H9 (cell line): ENCODE results near the gene CBR3. TPM values are rescaled to one million over a fixed set of nuclear protein-coding genes. Genes with fewer than 3 reads are reported as not detected.
"Not testable (repeated sequence)": the region's sequence is repeated elsewhere in the genome, so short reads cannot be mapped to it uniquely, and the experiment has no call there.

Experiments
- DNase-seq: peaks from one replicate; pipeline ENCODE4 v3.0.0-alpha.2; 2017
- H2AFZ ChIP-seq: one replicate; pipeline ENCODE4 v1.6.1; 2013; ENCODE audit warnings: mild to moderate bottlenecking, low read length, control low read depth, moderate library complexity
- H2AK5ac ChIP-seq: 2 replicates; pipeline ENCODE4 v1.6.1; 2013; ENCODE audit warnings: low read length, control low read depth, mixed read lengths; ENCODE audit not compliant: insufficient read length
- H2BK120ac ChIP-seq: one replicate; pipeline ENCODE4 v1.6.1; 2013; ENCODE audit warnings: low read depth, mild to moderate bottlenecking, low read length, control low read depth, inconsistent platforms; ENCODE audit not compliant: poor library complexity, severe bottlenecking
- H2BK12ac ChIP-seq: 2 replicates; pipeline ENCODE4 v1.6.1; 2013; ENCODE audit warnings: low read length, control low read depth, mixed read lengths, low read depth; ENCODE audit not compliant: insufficient read length
- H2BK15ac ChIP-seq: 2 replicates; pipeline ENCODE4 v1.6.1; 2013; ENCODE audit warnings: low read depth, low read length, control low read depth
- H2BK20ac ChIP-seq: one replicate; pipeline ENCODE4 v1.6.1; 2013; ENCODE audit warnings: low read depth, mild to moderate bottlenecking, low read length, control low read depth, inconsistent platforms; ENCODE audit not compliant: poor library complexity, severe bottlenecking
- H2BK5ac ChIP-seq: 2 replicates; pipeline ENCODE4 v1.6.1; 2013; ENCODE audit warnings: low read length, control low read depth, mixed read lengths; ENCODE audit not compliant: insufficient read length
- H3K14ac ChIP-seq: 2 replicates; pipeline ENCODE4 v1.6.1; 2013; ENCODE audit warnings: low read length, control low read depth; ENCODE audit not compliant: insufficient read depth
- H3K18ac ChIP-seq: 2 replicates; pipeline ENCODE4 v1.6.1; 2013; ENCODE audit warnings: low read depth, mild to moderate bottlenecking, mixed read lengths, low read length, control low read depth; ENCODE audit not compliant: insufficient read length
- H3K23ac ChIP-seq: 2 replicates; pipeline ENCODE4 v1.6.1; 2013; ENCODE audit warnings: low read length, control low read depth, mixed read lengths, low read depth; ENCODE audit not compliant: insufficient read length
- H3K23me2 ChIP-seq: 2 replicates; pipeline ENCODE4 v1.6.1; 2013; ENCODE audit warnings: low read depth, mild to moderate bottlenecking, mixed read lengths, low read length, control low read depth; ENCODE audit not compliant: insufficient read length, poor library complexity, severe bottlenecking
- H3K27ac ChIP-seq: 2 replicates; pipeline ENCODE4 v1.5.1; 2013; ENCODE audit warnings: low read length, control low read depth, mixed read lengths, low read depth; ENCODE audit not compliant: insufficient read length
- H3K27me3 ChIP-seq: 2 replicates; pipeline ENCODE4 v1.6.1; 2013; ENCODE audit warnings: low read length, control low read depth, inconsistent platforms; ENCODE audit not compliant: insufficient read depth
- H3K4ac ChIP-seq: 2 replicates; pipeline ENCODE4 v1.6.1; 2013; ENCODE audit warnings: low read depth, mild to moderate bottlenecking, control low read depth, inconsistent platforms, low read length, moderate library complexity
- H3K4me1 ChIP-seq: 2 replicates; pipeline ENCODE4 v1.6.1; 2013; ENCODE audit warnings: low read length, control low read depth, inconsistent platforms; ENCODE audit not compliant: insufficient read depth
- H3K4me2 ChIP-seq: 2 replicates; pipeline ENCODE4 v1.6.1; 2013; ENCODE audit warnings: low read length, control low read depth, mixed read lengths; ENCODE audit not compliant: insufficient read length, insufficient read depth
- H3K56ac ChIP-seq: 2 replicates; pipeline ENCODE4 v1.6.1; 2013; ENCODE audit warnings: low read depth, mild to moderate bottlenecking, mixed read lengths, low read length, control low read depth; ENCODE audit not compliant: insufficient read length
- H3K79me1 ChIP-seq: 2 replicates; pipeline ENCODE4 v1.6.1; 2013; ENCODE audit warnings: low read depth, mild to moderate bottlenecking, moderate library complexity, low read length, control low read depth, inconsistent platforms; ENCODE audit not compliant: insufficient read depth, poor library complexity, severe bottlenecking
- H3K79me2 ChIP-seq: 2 replicates; pipeline ENCODE4 v1.6.1; 2013; ENCODE audit warnings: low read length, control low read depth, inconsistent platforms; ENCODE audit not compliant: insufficient read depth
- H3K9ac ChIP-seq: 2 replicates; pipeline ENCODE4 v1.6.1; 2013; ENCODE audit warnings: low read length, control low read depth, mixed read lengths; ENCODE audit not compliant: insufficient read length; ENCODE audit errors: extremely low read depth
- H3K9me3 ChIP-seq: one replicate; pipeline ENCODE4 v1.6.1; 2013; ENCODE audit warnings: low read depth, low read length, inconsistent platforms; ENCODE audit not compliant: control insufficient read depth
- H3T11ph ChIP-seq: one replicate; pipeline ENCODE4 v1.6.1; 2013; ENCODE audit warnings: mild to moderate bottlenecking, low read length, control low read depth, inconsistent platforms
- H4K20me1 ChIP-seq: one replicate; pipeline ENCODE4 v1.6.1; 2013; ENCODE audit not compliant: control insufficient read depth, insufficient read length, insufficient read depth
- H4K5ac ChIP-seq: 2 replicates; pipeline ENCODE4 v1.6.1; 2013; ENCODE audit warnings: low read depth, mild to moderate bottlenecking, mixed read lengths, low read length, control low read depth; ENCODE audit not compliant: insufficient read length
- H4K8ac ChIP-seq: replicated peaks from 2 replicates; pipeline ENCODE4 v1.6.1; 2013; ENCODE audit warnings: low read length, control low read depth, mixed read lengths, low read depth; ENCODE audit not compliant: insufficient read length
- H4K91ac ChIP-seq: 2 replicates; pipeline ENCODE4 v1.6.1; 2013; ENCODE audit warnings: low read depth, mild to moderate bottlenecking, moderate library complexity, mixed read lengths, low read length, control low read depth; ENCODE audit not compliant: insufficient read length
- H3K27ac Mint-ChIP-seq, 3 experiments: 2 replicates in 2 of 3; 3 replicates in 1 of 3; pipeline ENCODE4 v1.8.0; 2020 to 2021; ENCODE audit warnings: mixed read lengths in 3 of 3, mild to moderate bottlenecking in 1 of 3, moderate library complexity in 1 of 3
- H3K27me3 Mint-ChIP-seq: 2 replicates; pipeline ENCODE4 v1.8.0; 2021; ENCODE audit warnings: low read depth, mild to moderate bottlenecking, moderate library complexity, mixed read lengths
- H3K36me3 Mint-ChIP-seq, 3 experiments: 2 replicates in 2 of 3; 3 replicates in 1 of 3; pipeline ENCODE4 v1.8.0; 2020 to 2021; ENCODE audit warnings: low read depth in 3 of 3, mixed read lengths in 3 of 3; ENCODE audit not compliant: insufficient read depth in 1 of 3
- H3K4me1 Mint-ChIP-seq, 2 experiments: 2 replicates each; pipeline ENCODE4 v1.8.0; 2020; ENCODE audit warnings: mixed read lengths in 2 of 2
- H3K4me3 Mint-ChIP-seq, 2 experiments: 2 replicates in 1 of 2; 3 replicates in 1 of 2; pipeline ENCODE4 v1.8.0; 2020 to 2021; ENCODE audit warnings: mild to moderate bottlenecking in 2 of 2, mixed read lengths in 2 of 2, moderate library complexity in 1 of 2
- H3K9me3 Mint-ChIP-seq, 2 experiments: 2 replicates in 1 of 2; 3 replicates in 1 of 2; pipeline ENCODE4 v1.8.0; 2020; ENCODE audit warnings: mild to moderate bottlenecking in 2 of 2, mixed read lengths in 2 of 2, moderate library complexity in 1 of 2
- CTCF ChIP-seq: fragments of 200-600 bp; sonication (generic); conservative IDR thresholded peaks from 3 replicates; pipeline ENCODE4 v1.8.0; 2021; ENCODE audit warnings: antibody characterized with exemption, mild to moderate bottlenecking
- WGBS: extraction: QIAGEN DNeasy Blood & Tissue Kit; methylation state at CpG from one replicate; pipeline ENCODE4 v1.1.7; 2013; ENCODE audit warnings: missing lambda C conversion rate, low lambda C conversion rate, mixed read lengths; ENCODE audit not compliant: insufficient read length; ENCODE audit errors: extremely low coverage; 5-methylcytosine and 5-hydroxymethylcytosine counted together
- total RNA-seq: library from RNA; stranded (reverse); gene quantifications from 2 replicates; pipeline ENCODE4 v1.2.1, GENCODE V29; 2021

The CBR3 gene
- total RNA-seq, 1 experiment from 2014 or later: 2.4 TPM

DNA sequence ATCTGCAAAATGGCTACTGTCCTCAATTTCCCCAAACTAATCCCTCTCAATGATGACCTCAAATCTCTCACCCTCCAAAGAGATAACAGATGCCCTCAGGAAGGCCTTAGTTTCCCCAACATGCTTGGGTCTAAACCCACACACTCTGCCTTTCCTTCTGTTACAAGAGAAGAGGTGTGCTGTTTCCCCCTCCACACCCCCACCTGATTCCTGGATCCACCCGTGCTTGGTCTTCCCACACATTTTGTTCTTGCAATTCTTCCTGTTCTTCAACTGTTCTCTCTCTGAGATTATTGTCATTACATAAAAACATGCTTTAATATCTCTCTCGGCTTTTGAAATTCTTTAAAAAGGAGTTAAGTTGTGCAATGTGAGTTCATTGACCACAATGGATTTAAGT lies 5.7 kb upstream of the CBR3 start:
- Histone ChIP-seq H4K8ac (no peak overlapping the region), H3K27ac (no peak overlapping the region), H3K4me2 (no peak overlapping the region), H3K23me2 (no peaks in the 10 kb centered on the region), H3K9ac (no peak overlapping the region), H3K79me2 (no peaks in the 10 kb centered on the region), H2AFZ (no peak overlapping the region), H4K5ac (no peak overlapping the region), H3K4me1 (peaks cover 4% of the 10 kb centered on the region; the same call in 1 of the 2 replicates), H3K56ac (no peak overlapping the region), H2BK20ac (no peak overlapping the region), H2BK120ac (no peak overlapping the region), H3K18ac (no peak overlapping the region), H2BK12ac (no peak overlapping the region), H3K9me3 (no peaks in the 10 kb centered on the region), H3T11ph (no peak overlapping the region), H4K91ac (no peak overlapping the region), H3K4ac (no peak overlapping the region), H3K27me3 (peaks cover under 1% of the 10 kb centered on the region; the same call in 1 of the 2 replicates), H3K14ac (no peak overlapping the region), H2BK5ac (no peak overlapping the region), H2BK15ac (no peak overlapping the region), H2AK5ac (no peak overlapping the region), H3K79me1 (no peaks in the 10 kb centered on the region), H3K23ac (no peak overlapping the region), H4K20me1 (no peaks in the 10 kb centered on the region)
- no peak overlapping the region for H3K27ac Mint-ChIP-seq
- no peak for DNase-seq
- H3K4me3 Mint-ChIP-seq: peak overlapping the region; percentile 51 to 65; a peak in 4 of 5 replicates
- no CpG with 5 or more reads among the region's 2 CpGs for WGBS
- peaks cover 0 to 3% of the 10 kb centered on the region in 2 experiments; a peak in 1 of 5 replicates for H3K9me3 Mint-ChIP-seq
- no peaks in the 10 kb centered on the region; a peak in 1 of 7 replicates for H3K36me3 Mint-ChIP-seq
- peaks cover 20 to 22% of the 10 kb centered on the region in 2 experiments for H3K4me1 Mint-ChIP-seq
- no peak for TF ChIP-seq CTCF
- peaks cover 31% of the 10 kb centered on the region for H3K27me3 Mint-ChIP-seq

DNA sequence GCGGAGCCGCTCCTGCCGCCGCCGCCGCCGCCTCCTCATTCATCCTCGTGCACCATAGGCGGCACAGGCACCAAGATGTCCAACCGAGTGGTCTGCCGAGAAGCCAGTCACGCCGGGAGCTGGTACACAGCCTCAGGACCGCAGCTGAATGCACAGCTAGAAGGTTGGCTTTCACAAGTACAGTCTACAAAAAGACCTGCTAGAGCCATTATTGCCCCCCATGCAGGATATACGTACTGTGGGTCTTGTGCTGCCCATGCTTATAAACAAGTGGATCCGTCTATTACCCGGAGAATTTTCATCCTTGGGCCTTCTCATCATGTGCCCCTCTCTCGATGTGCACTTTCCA lies 4.5 kb upstream of the CBR3 start:
- H3K14ac ChIP-seq, H4K5ac ChIP-seq, H3K9me3 Mint-ChIP-seq, H3K27ac Mint-ChIP-seq, H3K4me1 ChIP-seq, H3K4ac ChIP-seq, H4K8ac ChIP-seq, H3K56ac ChIP-seq, H2BK15ac ChIP-seq, H3T11ph ChIP-seq, H3K9ac ChIP-seq, H2BK120ac ChIP-seq, H4K20me1 ChIP-seq, H2BK5ac ChIP-seq, H2BK20ac ChIP-seq, H4K91ac ChIP-seq, H2AFZ ChIP-seq, H3K9me3 ChIP-seq, H3K79me1 ChIP-seq, H3K36me3 Mint-ChIP-seq, H3K27me3 ChIP-seq, H3K23me2 ChIP-seq, H3K79me2 ChIP-seq, H3K27ac ChIP-seq, H3K18ac ChIP-seq, H2AK5ac ChIP-seq, DNase-seq, H2BK12ac ChIP-seq, H3K23ac ChIP-seq: not testable (repeated sequence)
- H3K4me3 Mint-ChIP-seq: peak overlapping the region; percentile 71 to 81
- peak overlapping the region; percentile 47 for H3K4me2 ChIP-seq
- peaks cover 26% of the 10 kb centered on the region in 2 experiments for H3K4me1 Mint-ChIP-seq
- H3K27me3 Mint-ChIP-seq: peaks cover 42% of the 10 kb centered on the region
- no CpG with 5 or more reads among the region's 18 CpGs for WGBS
